K562 (cell line): ENCODE data around the gene ALG14. TPM values are rescaled to one million over a fixed set of nuclear protein-coding genes. Genes with fewer than 3 reads are reported as not detected.
A peak's percentile ranks its signal among the peaks of the same experiment; 100 is the strongest.

ENCODE experiments used
- EWSR1 ChIP-seq: fragments of 450-650 bp; IDR thresholded peaks from 2 replicates; pipeline ENCODE4 v1.6.1; 2018; ENCODE audit warnings: borderline replicate concordance, mild to moderate bottlenecking, low read depth, moderate library complexity; ENCODE audit not compliant: partially characterized antibody
- GMEB1 ChIP-seq: fragments of 250-450 bp; sonication (Bioruptor Pico); IDR thresholded peaks from 2 replicates; pipeline ENCODE4 v1.4.0; 2020; ENCODE audit warnings: mild to moderate bottlenecking
- PATZ1 ChIP-seq: fragments of 250-450 bp; sonication (Bioruptor Pico); IDR thresholded peaks from 2 replicates; pipeline ENCODE4 v1.5.0; 2020; ENCODE audit warnings: mild to moderate bottlenecking, borderline replicate concordance
- PHB2 ChIP-seq: fragments of 450-650 bp; IDR thresholded peaks from 2 replicates; pipeline ENCODE4 v1.6.1; 2017; ENCODE audit warnings: low read depth
- RBBP5 ChIP-seq: fragments of 200-600 bp; sonication (generic); IDR thresholded peaks from 2 replicates; pipeline ENCODE4 v1.6.1; 2012; ENCODE audit warnings: borderline replicate concordance, mild to moderate bottlenecking, low read length, control low read depth, inconsistent platforms; ENCODE audit not compliant: insufficient read depth, poor library complexity, severe bottlenecking
- TCF7 ChIP-seq: sonication (generic); IDR thresholded peaks from 2 replicates; pipeline ENCODE4 v1.6.1; 2016; ENCODE audit warnings: antibody characterized with exemption, borderline replicate concordance
- VEZF1 ChIP-seq: fragments of 200-800 bp; sonication (Bioruptor generic); IDR thresholded peaks from 2 replicates; pipeline ENCODE4 v1.6.1; 2017; ENCODE audit warnings: missing genetic modification characterization, missing compliant biosample characterization
- ZBTB40 ChIP-seq, 2 experiments: fragments of 450-650 bp in 1 of 2; sonication (generic) in 1 of 2; formaldehyde crosslinking in 1 of 2; IDR thresholded peaks; 2 replicates each; pipeline versions ENCODE4 v1.7.1 to v1.9.0; 2016 to 2022; ENCODE audit warnings: inconsistent platforms in 1 of 2, mild to moderate bottlenecking in 1 of 2, missing genetic modification reagents in 1 of 2
- ZNF277 ChIP-seq: fragments of 250-450 bp; sonication (Bioruptor Pico); IDR thresholded peaks from 2 replicates; pipeline ENCODE4 v1.8.0; 2022; ENCODE audit warnings: inconsistent platforms, mild to moderate bottlenecking, moderate library complexity, borderline replicate concordance
- ZNF354B ChIP-seq: fragments of 250-450 bp; sonication (Bioruptor Pico); IDR thresholded peaks from 2 replicates; pipeline ENCODE4 v1.4.0; 2020
- polyA plus RNA-seq, 8 experiments: library from polyadenylated mRNA; depleted of rRNA in 4 of 8; stranded (reverse) in 5 of 8; unstranded in 3 of 8; fragments of >200 nt; fragmentation: Nextera tagmentation in 2 of 8; fragmentation: Illumina TruSeq in 1 of 8; extraction: Ambion mirVana in 2 of 8; extraction: Trizol in 1 of 8; gene quantifications; 2 replicates each; pipeline versions ENCODE4 v1.2.1 to v1.2.3, GENCODE V29; 2011 to 2014; ENCODE audit warnings: inconsistent platforms in 1 of 8, missing spikeins in 1 of 8
- total RNA-seq, 7 experiments: library from RNA; depleted of rRNA in 6 of 7; stranded (reverse); fragments of >200 nt in 6 of 7; fragmentation: Illumina TruSeq in 2 of 7; extraction: Trizol in 2 of 7; gene quantifications; 2 replicates each; pipeline versions ENCODE4 v1.2.1 to v1.2.3, GENCODE V29; 2011 to 2021; ENCODE audit warnings: low replicate concordance in 1 of 7

The ALG14 gene
- total and polyA plus RNA-seq, 9 of the 15 experiments (the other 6 are each of a cell fraction or from before 2014, with no cell fraction given), result 2.8 to 16.2 (median 4.9) TPM

GRCh38 chr1:95115708-95116137 lies 43.0 kb upstream of the ALG14 start (continued):
- TF ChIP-seq GMEB1 (CRISPR knock-in tag), result no peak
- no peak for TF ChIP-seq TCF7
- TF ChIP-seq PHB2, result peak; percentile 80; the same call in 1 of the 2 replicates
- TF ChIP-seq VEZF1 (CRISPR knock-in tag), result no peak
- no peak for TF ChIP-seq ZNF354B
- TF ChIP-seq PATZ1 (CRISPR knock-in tag), result no peak
- no peak for TF ChIP-seq EWSR1
- no peak for TF ChIP-seq ZBTB40 (IDR thresholded peaks at IDR 0.05)
- TF ChIP-seq ZBTB40 (CRISPR knock-in tag; IDR thresholded peaks at IDR 0.05), result no peak
- TF ChIP-seq RBBP5, result no peak
- no peak for TF ChIP-seq ZNF277 (CRISPR knock-in tag)
